A172 (cell line): ENCODE measurements around the gene RNLS. TPM values are rescaled to one million over a fixed set of nuclear protein-coding genes. Genes with fewer than 3 reads are reported as not detected.
"Not testable (repeated sequence)": the region's sequence is repeated elsewhere in the genome, so short reads cannot be mapped to it uniquely, and the experiment has no call there.

Source experiments
- DNase-seq: peaks from one replicate; pipeline ENCODE4 v3.0.0-alpha.2; 2015; ENCODE audit warnings: low spot score
- total RNA-seq: library from RNA; depleted of rRNA; stranded (reverse); fragments of >200 nt; shearing (Covaris generic); gene quantifications from 2 replicates; pipeline ENCODE4 v1.2.3, GENCODE V29; 2014

RNLS gene
- total RNA-seq, 1 experiment from 2014 or later, result 25.1 TPM

GRCh38 chr10:88523739-88524400 is 59.2 kb downstream of the RNLS start:
- no peak for DNase-seq

- DNase-seq, result no peak
Observed at GRCh38 chr10:88522715-88523114, 60.4 kb downstream of the RNLS start.

GRCh38 chr10:88521791-88522190 is 61.3 kb downstream of the RNLS start:
- no peak for DNase-seq

GRCh38 chr10:88515235-88515634 is 67.9 kb downstream of the RNLS start:
- DNase-seq, result no peak

- DNase-seq, result no peak
Observed at GRCh38 chr10:88512599-88512998, 70.5 kb downstream of the RNLS start.

GRCh38 chr10:88508796-88509195 is 74.3 kb downstream of the RNLS start:
- no peak for DNase-seq

GRCh38 chr10:88507826-88508453 is 75.2 kb downstream of the RNLS start:
- no peak for DNase-seq

- DNase-seq, result no peak
Observed at GRCh38 chr10:88507404-88507803, 75.7 kb downstream of the RNLS start.

- DNase-seq, result no peak
Observed at GRCh38 chr10:88505680-88506215, 77.4 kb downstream of the RNLS start.

- DNase-seq, result no peak
Observed at GRCh38 chr10:88505265-88505664, 77.9 kb downstream of the RNLS start.

- no peak for DNase-seq
Observed at GRCh38 chr10:88500656-88501055, 82.5 kb downstream of the RNLS start.

- DNase-seq, result peak; percentile 30
Observed at GRCh38 chr10:88499569-88500470, 83.3 kb downstream of the RNLS start.

GRCh38 chr10:88497913-88498312 is 85.2 kb downstream of the RNLS start:
- no peak for DNase-seq

GRCh38 chr10:88494537-88494936 is 88.6 kb downstream of the RNLS start:
- DNase-seq, result no peak

GRCh38 chr10:88493691-88494483 is 89.2 kb downstream of the RNLS start:
- DNase-seq, result no peak

GRCh38 chr10:88491314-88491713 is 91.8 kb downstream of the RNLS start:
- DNase-seq, result no peak

GRCh38 chr10:88490231-88490980 is 92.7 kb downstream of the RNLS start:
- DNase-seq, result no peak

- no peak for DNase-seq
Observed at GRCh38 chr10:88489107-88489506, 94.0 kb downstream of the RNLS start.

- not testable (repeated sequence) for DNase-seq
Observed at GRCh38 chr10:88486816-88487215, 96.3 kb downstream of the RNLS start.

GRCh38 chr10:88482220-88482619 is 100.9 kb downstream of the RNLS start:
- DNase-seq, result no peak

GRCh38 chr10:88478256-88478655 is 104.9 kb downstream of the RNLS start:
- no peak for DNase-seq
